ENCODE data around the gene LRMDA.

LRMDA gene

GRCh38 chr10:75396631-75397495, 34.6 kb upstream of the LRMDA start:
- WGBS (ENCODE audit: insufficient coverage, insufficient read length), result no CpG with 5 or more reads among the region's 71 CpGs
- peaks cover 69% of the 10 kb centered on the region for H3K27me3 ChIP-seq (ENCODE audit: control insufficient read depth, insufficient read depth, low read length)
- H3K27ac ChIP-seq (ENCODE audit: low read length), result no peak overlapping the region
- no peaks in the 10 kb centered on the region; the same call in 1 of the 2 replicates for H3K4me1 ChIP-seq (ENCODE audit: control insufficient read depth, insufficient read depth, low read length)
- H3K9me3 ChIP-seq (ENCODE audit: control insufficient read depth, insufficient read depth, low read length), result no peaks in the 10 kb centered on the region
- DNase-seq (ENCODE audit: low read depth, low spot score), result no peak
- no peaks in the 10 kb centered on the region for H3K36me3 ChIP-seq (ENCODE audit: control insufficient read depth, insufficient read depth, low read length)
- H3K4me3 ChIP-seq (ENCODE audit: low read length), result peak overlapping the region; percentile 7; the same call in 1 of the 2 replicates

GRCh38 chr10:75397496-75398199, 33.8 kb upstream of the LRMDA start:
- Histone ChIP-seq H3K36me3 (ENCODE audit: control insufficient read depth, insufficient read depth, low read length) (no peaks in the 10 kb centered on the region), H3K27me3 (ENCODE audit: control insufficient read depth, insufficient read depth, low read length) (peaks cover 68% of the 10 kb centered on the region), H3K9me3 (ENCODE audit: control insufficient read depth, insufficient read depth, low read length) (no peaks in the 10 kb centered on the region), H3K27ac (ENCODE audit: low read length) (no peak overlapping the region), H3K4me3 (ENCODE audit: low read length) (no peak overlapping the region; the same call in 1 of the 2 replicates), H3K4me1 (ENCODE audit: control insufficient read depth, insufficient read depth, low read length) (no peaks in the 10 kb centered on the region; the same call in 1 of the 2 replicates)
- DNase-seq (ENCODE audit: low read depth, low spot score), result no peak
- WGBS (ENCODE audit: insufficient coverage, insufficient read length), result no CpG with 5 or more reads among the region's 19 CpGs

- H3K9me3 ChIP-seq (ENCODE audit: control insufficient read depth, insufficient read depth, low read length), result no peaks in the 10 kb centered on the region
- no peaks in the 10 kb centered on the region; the same call in 1 of the 2 replicates for H3K4me1 ChIP-seq (ENCODE audit: control insufficient read depth, insufficient read depth, low read length)
- no peak for DNase-seq (ENCODE audit: low read depth, low spot score)
- H3K4me3 ChIP-seq (ENCODE audit: low read length), result no peak overlapping the region; the same call in 1 of the 2 replicates
- no peak overlapping the region for H3K27ac ChIP-seq (ENCODE audit: low read length)
- H3K27me3 ChIP-seq (ENCODE audit: control insufficient read depth, insufficient read depth, low read length), result peaks cover 68% of the 10 kb centered on the region
- no peaks in the 10 kb centered on the region for H3K36me3 ChIP-seq (ENCODE audit: control insufficient read depth, insufficient read depth, low read length)
- no CpG with 5 or more reads among the region's 17 CpGs for WGBS (ENCODE audit: insufficient coverage, insufficient read length)
Observed at GRCh38 chr10:75398200-75398691, 33.2 kb upstream of the LRMDA start.

GRCh38 chr10:75398692-75399460, 32.5 kb upstream of the LRMDA start:
- H3K4me3 ChIP-seq (ENCODE audit: low read length), result peak overlapping the region; percentile 7; the same call in 1 of the 2 replicates
- no peak overlapping the region for H3K27ac ChIP-seq (ENCODE audit: low read length)
- H3K9me3 ChIP-seq (ENCODE audit: control insufficient read depth, insufficient read depth, low read length), result no peaks in the 10 kb centered on the region
- no CpG with 5 or more reads among the region's 76 CpGs for WGBS (ENCODE audit: insufficient coverage, insufficient read length)
- H3K27me3 ChIP-seq (ENCODE audit: control insufficient read depth, insufficient read depth, low read length), result peaks cover 71% of the 10 kb centered on the region
- no peaks in the 10 kb centered on the region for H3K36me3 ChIP-seq (ENCODE audit: control insufficient read depth, insufficient read depth, low read length)
- no peaks in the 10 kb centered on the region; the same call in 1 of the 2 replicates for H3K4me1 ChIP-seq (ENCODE audit: control insufficient read depth, insufficient read depth, low read length)
- DNase-seq (ENCODE audit: low read depth, low spot score), result no peak

GRCh38 chr10:75399461-75400162, 31.8 kb upstream of the LRMDA start:
- DNase-seq (ENCODE audit: low read depth, low spot score), result no peak
- Histone ChIP-seq H3K9me3 (ENCODE audit: control insufficient read depth, insufficient read depth, low read length) (no peaks in the 10 kb centered on the region), H3K27me3 (ENCODE audit: control insufficient read depth, insufficient read depth, low read length) (peaks cover 71% of the 10 kb centered on the region), H3K4me3 (ENCODE audit: low read length) (no peak overlapping the region; the same call in 1 of the 2 replicates), H3K27ac (ENCODE audit: low read length) (no peak overlapping the region), H3K36me3 (ENCODE audit: control insufficient read depth, insufficient read depth, low read length) (no peaks in the 10 kb centered on the region), H3K4me1 (ENCODE audit: control insufficient read depth, insufficient read depth, low read length) (peaks cover 2% of the 10 kb centered on the region)
- no CpG with 5 or more reads among the region's 71 CpGs for WGBS (ENCODE audit: insufficient coverage, insufficient read length)

- no peak for DNase-seq (ENCODE audit: low read depth, low spot score)
- H3K36me3 ChIP-seq (ENCODE audit: control insufficient read depth, insufficient read depth, low read length), result no peaks in the 10 kb centered on the region
- no CpG with 5 or more reads among the region's 39 CpGs for WGBS (ENCODE audit: insufficient coverage, insufficient read length)
- H3K27me3 ChIP-seq (ENCODE audit: control insufficient read depth, insufficient read depth, low read length), result peaks cover 71% of the 10 kb centered on the region
- H3K9me3 ChIP-seq (ENCODE audit: control insufficient read depth, insufficient read depth, low read length), result no peaks in the 10 kb centered on the region
- H3K4me3 ChIP-seq (ENCODE audit: low read length), result no peak overlapping the region; the same call in 1 of the 2 replicates
- H3K27ac ChIP-seq (ENCODE audit: low read length), result no peak overlapping the region
- H3K4me1 ChIP-seq (ENCODE audit: control insufficient read depth, insufficient read depth, low read length), result peaks cover 2% of the 10 kb centered on the region
Observed at GRCh38 chr10:75400163-75400770, 31.2 kb upstream of the LRMDA start.

- no peaks in the 10 kb centered on the region for H3K9me3 ChIP-seq (ENCODE audit: control insufficient read depth, insufficient read depth, low read length)
- no peak for DNase-seq (ENCODE audit: low read depth, low spot score)
- H3K27me3 ChIP-seq (ENCODE audit: control insufficient read depth, insufficient read depth, low read length), result peaks cover 72% of the 10 kb centered on the region
- peaks cover 2% of the 10 kb centered on the region for H3K4me1 ChIP-seq (ENCODE audit: control insufficient read depth, insufficient read depth, low read length)
- no peaks in the 10 kb centered on the region for H3K36me3 ChIP-seq (ENCODE audit: control insufficient read depth, insufficient read depth, low read length)
- WGBS (ENCODE audit: insufficient coverage, insufficient read length), result no CpG with 5 or more reads among the region's 68 CpGs
- peak overlapping the region; percentile 38; the same call in 1 of the 2 replicates for H3K4me3 ChIP-seq (ENCODE audit: low read length)
- no peak overlapping the region for H3K27ac ChIP-seq (ENCODE audit: low read length)
Observed at GRCh38 chr10:75400771-75401568, 30.5 kb upstream of the LRMDA start.

- H3K4me3 ChIP-seq (ENCODE audit: low read length), result peak within 1 kb of the TSS; percentile 38; the same call in 1 of the 2 replicates
- H3K4me1 ChIP-seq (ENCODE audit: control insufficient read depth, insufficient read depth, low read length), result peaks cover 2% of the 10 kb centered on the region; the same call in 1 of the 2 replicates
- no peak within 1 kb of the TSS for H3K27ac ChIP-seq (ENCODE audit: low read length)
- WGBS (ENCODE audit: insufficient coverage, insufficient read length), result no CpG with 5 or more reads among the region's 88 CpGs
- H3K36me3 ChIP-seq (ENCODE audit: control insufficient read depth, insufficient read depth, low read length), result no peaks in the 10 kb centered on the region
- H3K27me3 ChIP-seq (ENCODE audit: control insufficient read depth, insufficient read depth, low read length), result peaks cover 72% of the 10 kb centered on the region
- no peak for DNase-seq (ENCODE audit: low read depth, low spot score)
- no peaks in the 10 kb centered on the region for H3K9me3 ChIP-seq (ENCODE audit: control insufficient read depth, insufficient read depth, low read length)
Observed at GRCh38 chr10:75401569-75402485, 29.6 kb upstream of the LRMDA start, which contains the start of gene ZNF503. ZNF503 (minus strand) TSS chr10:75401764; CDS start chr10:75401419, 345 bp downstream.

Measured in iPS DF 6.9 (cell line).